Mucosa of descending colon (tissue), 3 donors: ENCODE data around the gene CELF5. TPM values are rescaled to one million over a fixed set of nuclear protein-coding genes. Genes with fewer than 3 reads are reported as not detected.

ENCODE experiments used
- ATAC-seq: fragments of 200-7000 bp; cut with Tn5 transposase; one replicate; pipeline ENCODE4 v1.9.1; 2020; ENCODE audit warnings: mild to moderate bottlenecking, moderate library complexity
- DNase-seq, 3 donors: peaks; one replicate each; pipeline ENCODE4 v3.0.0-alpha.2; 2020
- H3K36me3 ChIP-seq: fragments of 200-600 bp; one replicate; pipeline ENCODE4 v1.8.0; 2021; ENCODE audit warnings: low read depth, mild to moderate bottlenecking
- H3K4me1 ChIP-seq: fragments of 200-600 bp; one replicate; pipeline ENCODE4 v1.8.0; 2021; ENCODE audit warnings: low read depth, mild to moderate bottlenecking
- H3K4me3 ChIP-seq: fragments of 200-600 bp; one replicate; pipeline ENCODE4 v1.8.0; 2021; ENCODE audit warnings: mild to moderate bottlenecking
- H3K9me3 ChIP-seq: fragments of 200-600 bp; one replicate; pipeline ENCODE4 v1.8.0; 2021; ENCODE audit warnings: mild to moderate bottlenecking
- CTCF ChIP-seq: fragments of 200-600 bp; IDR thresholded peaks from one replicate; pipeline ENCODE4 v1.8.0; 2022; ENCODE audit warnings: antibody characterized with exemption, mild to moderate bottlenecking
- intact Hi-C, 2 donors: fragments of 100-400 bp; cut with DNase I in 1 of 2; cut with micrococcal nuclease in 1 of 2; formaldehyde crosslinking; loops; one replicate each; pipeline versions ENCODE4 v1.11.0 to v1.11.1; 2022; cut with DNase I, micrococcal nuclease
- total RNA-seq, 3 donors: library from RNA; stranded (reverse); fragmentation: NEBNext Ultra II Directional in 2 of 3; extraction: Animal tissue kit (Norgen Biotek cat#: 25700) in 2 of 3; gene quantifications; one replicate each; pipeline versions ENCODE4 v1.2.1 to v1.2.4, GENCODE V29; 2021 to 2023
- donor health status: DM: no; HTN: no; CAD: no; lungs with moderate emphysema.
- donor health status: DM: no; HTN: no; CAD: no.
- donor health status: DM: no; HTN: yes; CAD: no.

Gene CELF5
- total RNA-seq, 3 donors from 2014 or later: 0.75 to 2.7 (median 0.79) TPM

DNA sequence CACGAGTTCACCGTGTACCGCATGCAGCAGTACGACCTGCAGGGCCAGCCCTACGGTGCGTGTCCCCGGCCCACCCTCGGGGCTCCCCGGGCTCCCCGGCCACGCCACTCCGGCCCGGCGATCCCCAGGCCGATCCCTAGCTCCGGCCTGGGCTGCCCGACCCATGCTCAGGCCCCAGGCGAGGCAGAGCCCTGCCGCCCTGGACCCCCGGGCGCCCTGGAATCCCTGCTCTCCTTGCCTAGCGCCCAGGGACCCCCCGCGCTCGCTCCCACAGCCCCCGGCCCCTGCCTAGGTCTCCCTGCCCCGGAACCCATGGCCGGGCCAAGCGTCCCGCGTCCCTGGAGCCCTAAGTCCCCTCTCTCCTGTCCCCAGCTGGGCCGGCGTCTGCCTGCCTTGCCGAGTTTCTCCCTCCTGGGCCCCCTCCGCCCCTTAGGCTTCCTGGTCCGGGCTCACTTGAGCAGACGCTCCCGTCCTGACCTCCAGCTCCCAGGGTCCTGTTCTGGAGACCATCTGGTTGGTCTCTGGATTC lies 38.2 kb upstream of the CELF5 start:
- Histone ChIP-seq H3K4me3 (peak overlapping the region; percentile 91), H3K36me3 (no peaks in the 10 kb centered on the region), H3K4me1 (peaks cover 45% of the 10 kb centered on the region), H3K9me3 (no peaks in the 10 kb centered on the region)
- TF ChIP-seq CTCF: no peak
- DNase-seq (peak in 2 of 3 donors; percentile 38 to 63), ATAC-seq (peak; percentile 38)
- intact Hi-C loops: no loop called here

GRCh38 chr19:3186891-3187661 lies 37.4 kb upstream of the CELF5 start:
- DNase-seq: peak in 1 of 3 donors; percentile 51
- intact Hi-C loops: no loop called here
- TF ChIP-seq CTCF: no peak

GRCh38 chr19:3187662-3188511 lies 36.6 kb upstream of the CELF5 start:
- TF ChIP-seq CTCF: no peak
- H3K4me1 ChIP-seq: peaks cover 45% of the 10 kb centered on the region
- peak in 1 of 3 donors; percentile 42 for DNase-seq

More at GRCh38 chr19:3186891-3187661, 37.4 kb upstream of the CELF5 start:
- Histone ChIP-seq H3K4me1 (peaks cover 45% of the 10 kb centered on the region), H3K9me3 (no peaks in the 10 kb centered on the region), H3K4me3 (peak overlapping the region; percentile 91), H3K36me3 (no peaks in the 10 kb centered on the region)
- no peak for ATAC-seq

GRCh38 chr19:3188627-3189596 lies 35.5 kb upstream of the CELF5 start:
- intact Hi-C loops: no loop called here
- DNase-seq (peak; percentile 90 to 92 (median 92)), ATAC-seq (peak; percentile 71)
- Histone ChIP-seq H3K4me1 (peaks cover 45% of the 10 kb centered on the region), H3K36me3 (no peaks in the 10 kb centered on the region), H3K4me3 (no peak overlapping the region), H3K9me3 (no peaks in the 10 kb centered on the region)
- no peak for TF ChIP-seq CTCF

More at GRCh38 chr19:3187662-3188511, 36.6 kb upstream of the CELF5 start:
- intact Hi-C loops: no loop called here
- Histone ChIP-seq H3K4me3 (no peak overlapping the region), H3K36me3 (no peaks in the 10 kb centered on the region), H3K9me3 (no peaks in the 10 kb centered on the region)
- ATAC-seq: no peak
